ENCODE results near the gene OTOA. TPM values are rescaled to one million over a fixed set of nuclear protein-coding genes. Genes with fewer than 3 reads are reported as not detected.

The OTOA gene
- total RNA-seq, 1 donor from 2014 or later, result 0.07 TPM

- Mint-ChIP-seq H3K36me3 (ENCODE audit: insufficient read depth) (no peaks in the 10 kb centered on the region), H3K27ac (no peak overlapping the region), H3K4me3 (ENCODE audit: low read depth) (no peak overlapping the region), H3K9me3 (ENCODE audit: low read depth) (no peaks in the 10 kb centered on the region), H3K4me1 (ENCODE audit: low read depth) (no peaks in the 10 kb centered on the region), H3K27me3 (no peaks in the 10 kb centered on the region)
- TF ChIP-seq, protein P1, sequence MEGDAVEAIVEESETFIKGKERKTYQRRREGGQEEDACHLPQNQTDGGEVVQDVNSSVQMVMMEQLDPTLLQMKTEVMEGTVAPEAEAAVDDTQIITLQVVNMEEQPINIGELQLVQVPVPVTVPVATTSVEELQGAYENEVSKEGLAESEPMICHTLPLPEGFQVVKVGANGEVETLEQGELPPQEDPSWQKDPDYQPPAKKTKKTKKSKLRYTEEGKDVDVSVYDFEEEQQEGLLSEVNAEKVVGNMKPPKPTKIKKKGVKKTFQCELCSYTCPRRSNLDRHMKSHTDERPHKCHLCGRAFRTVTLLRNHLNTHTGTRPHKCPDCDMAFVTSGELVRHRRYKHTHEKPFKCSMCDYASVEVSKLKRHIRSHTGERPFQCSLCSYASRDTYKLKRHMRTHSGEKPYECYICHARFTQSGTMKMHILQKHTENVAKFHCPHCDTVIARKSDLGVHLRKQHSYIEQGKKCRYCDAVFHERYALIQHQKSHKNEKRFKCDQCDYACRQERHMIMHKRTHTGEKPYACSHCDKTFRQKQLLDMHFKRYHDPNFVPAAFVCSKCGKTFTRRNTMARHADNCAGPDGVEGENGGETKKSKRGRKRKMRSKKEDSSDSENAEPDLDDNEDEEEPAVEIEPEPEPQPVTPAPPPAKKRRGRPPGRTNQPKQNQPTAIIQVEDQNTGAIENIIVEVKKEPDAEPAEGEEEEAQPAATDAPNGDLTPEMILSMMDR (IDR thresholded peaks at IDR 0.05; ENCODE audit: unreplicated experiment), result no peak
- no peak for DNase-seq (ENCODE audit: low spot score, unreplicated experiment)
Measured at GRCh38 chr16:21717608-21718007, 53.8 kb downstream of the OTOA start.

GRCh38 chr16:21719283-21719682, 55.5 kb downstream of the OTOA start:
- H3K27ac Mint-ChIP-seq, result no peak overlapping the region
- H3K4me1 Mint-ChIP-seq (ENCODE audit: low read depth), result no peaks in the 10 kb centered on the region
- H3K36me3 Mint-ChIP-seq (ENCODE audit: insufficient read depth), result no peaks in the 10 kb centered on the region
- no peak overlapping the region for H3K4me3 Mint-ChIP-seq (ENCODE audit: low read depth)
- DNase-seq (ENCODE audit: low spot score, unreplicated experiment), result no peak
- TF ChIP-seq, protein P1 (IDR thresholded peaks at IDR 0.05; ENCODE audit: unreplicated experiment), result no peak
- H3K9me3 Mint-ChIP-seq (ENCODE audit: low read depth), result no peaks in the 10 kb centered on the region
- H3K27me3 Mint-ChIP-seq, result peaks cover 5% of the 10 kb centered on the region

DNA sequence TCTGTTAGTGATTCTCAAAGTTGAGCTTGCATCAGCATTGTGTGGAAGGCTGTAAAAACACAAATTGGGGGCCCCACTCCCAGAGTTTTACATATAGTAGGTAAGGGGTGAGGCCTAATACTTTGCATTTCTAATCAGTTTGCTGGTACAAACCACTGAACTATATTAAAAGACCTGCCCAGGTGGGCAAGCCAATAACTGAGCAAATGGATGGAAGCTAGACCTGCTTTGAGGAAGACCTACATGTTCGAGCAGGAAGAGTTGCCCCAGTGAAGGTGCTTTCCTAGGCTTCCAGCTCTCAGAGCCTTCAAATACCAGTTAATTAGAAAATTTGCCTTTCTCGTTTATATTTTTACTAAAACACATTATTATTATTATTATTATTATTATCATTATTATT, 56.8 kb downstream of the OTOA start:
- Mint-ChIP-seq H3K4me1 (ENCODE audit: low read depth) (no peaks in the 10 kb centered on the region), H3K27me3 (peaks cover 9% of the 10 kb centered on the region), H3K36me3 (ENCODE audit: insufficient read depth) (no peaks in the 10 kb centered on the region), H3K27ac (no peak overlapping the region), H3K9me3 (ENCODE audit: low read depth) (no peaks in the 10 kb centered on the region), H3K4me3 (ENCODE audit: low read depth) (no peak overlapping the region)
- TF ChIP-seq, protein P1 (IDR thresholded peaks at IDR 0.05; ENCODE audit: unreplicated experiment), result no peak
- no peak for DNase-seq (ENCODE audit: low spot score, unreplicated experiment)

- no peaks in the 10 kb centered on the region for H3K9me3 Mint-ChIP-seq (ENCODE audit: low read depth)
Measured at GRCh38 chr16:21722771-21723455, 59.1 kb downstream of the OTOA start.

GRCh38 chr16:21723532-21723931, 59.8 kb downstream of the OTOA start:
- Mint-ChIP-seq H3K9me3 (ENCODE audit: low read depth) (no peaks in the 10 kb centered on the region), H3K27me3 (peaks cover 13% of the 10 kb centered on the region), H3K4me3 (ENCODE audit: low read depth) (no peak overlapping the region), H3K36me3 (ENCODE audit: insufficient read depth) (no peaks in the 10 kb centered on the region), H3K4me1 (ENCODE audit: low read depth) (no peaks in the 10 kb centered on the region), H3K27ac (no peak overlapping the region)
- TF ChIP-seq, protein P1 (IDR thresholded peaks at IDR 0.05; ENCODE audit: unreplicated experiment), result no peak
- DNase-seq (ENCODE audit: low spot score, unreplicated experiment), result no peak

More at GRCh38 chr16:21722771-21723455, 59.1 kb downstream of the OTOA start:
- Mint-ChIP-seq H3K27ac (no peak overlapping the region), H3K4me1 (ENCODE audit: low read depth) (no peaks in the 10 kb centered on the region), H3K36me3 (ENCODE audit: insufficient read depth) (no peaks in the 10 kb centered on the region), H3K27me3 (peaks cover 13% of the 10 kb centered on the region), H3K4me3 (ENCODE audit: low read depth) (no peak overlapping the region)
- TF ChIP-seq, protein P1 (IDR thresholded peaks at IDR 0.05; ENCODE audit: unreplicated experiment), result no peak
- no peak for DNase-seq (ENCODE audit: low spot score, unreplicated experiment)

Data from progenitor cell of endocrine pancreas (in vitro differentiated cells).